Lung (tissue), 12 donors: ENCODE measurements around the gene DNAJC30. TPM values are rescaled to one million over a fixed set of nuclear protein-coding genes. Genes with fewer than 3 reads are reported as not detected.
"Not testable (repeated sequence)": the region's sequence is repeated elsewhere in the genome, so short reads cannot be mapped to it uniquely, and the experiment has no call there.

ENCODE experiments used
- ATAC-seq: fragments of 200-7000 bp; cut with Tn5 transposase; one replicate; pipeline ENCODE4 v1.9.1; 2020; ENCODE audit warnings: moderate number of reproducible peaks; ENCODE audit not compliant: insufficient read depth, low FRiP score
- DNase-seq, 3 donors: peaks; one replicate each; pipeline ENCODE4 v3.0.0-alpha.2; 2013 to 2017
- H3K27ac ChIP-seq, 2 donors: one replicate each; pipeline ENCODE4 v1.5.1; 2013; ENCODE audit warnings: mild to moderate bottlenecking in 2 of 2, moderate library complexity in 2 of 2, control low read depth in 1 of 2, inconsistent platforms in 1 of 2, low read depth in 1 of 2, low read length in 1 of 2
- H3K27me3 ChIP-seq, 3 donors: one replicate each; pipeline ENCODE4 v1.5.1; 2013; ENCODE audit warnings: low read length in 2 of 3; ENCODE audit not compliant: control insufficient read depth in 3 of 3, insufficient read depth in 3 of 3
- H3K36me3 ChIP-seq, 4 donors: one replicate each; pipeline ENCODE4 v1.5.1; 2013; ENCODE audit warnings: low read length in 4 of 4, mild to moderate bottlenecking in 1 of 4, moderate library complexity in 1 of 4; ENCODE audit not compliant: control insufficient read depth in 4 of 4, insufficient read depth in 4 of 4
- H3K4me1 ChIP-seq, 5 donors: one replicate each; pipeline ENCODE4 v1.5.1; 2013; ENCODE audit warnings: low read length in 5 of 5, mild to moderate bottlenecking in 2 of 5, moderate library complexity in 1 of 5; ENCODE audit not compliant: control insufficient read depth in 5 of 5, insufficient read depth in 5 of 5
- H3K4me3 ChIP-seq: one replicate; pipeline ENCODE4 v1.5.1; 2013; ENCODE audit warnings: mild to moderate bottlenecking, control low read depth, moderate library complexity
- H3K9ac ChIP-seq, 2 donors: one replicate each; pipeline ENCODE4 v1.5.1; 2013; ENCODE audit warnings: low read length in 2 of 2, control low read depth in 1 of 2; ENCODE audit not compliant: insufficient read depth in 1 of 2
- H3K9me3 ChIP-seq, 4 donors: one replicate each; pipeline ENCODE4 v1.5.1; 2013; ENCODE audit warnings: low read length in 3 of 4, mild to moderate bottlenecking in 1 of 4, moderate library complexity in 1 of 4; ENCODE audit not compliant: control insufficient read depth in 4 of 4, insufficient read depth in 3 of 4
- CTCF ChIP-seq: IDR thresholded peaks from 2 replicates; pipeline ENCODE4 v1.5.1; 2012; ENCODE audit warnings: mild to moderate bottlenecking; ENCODE audit errors: control extremely low read depth, extremely low read depth
- WGBS, 2 donors: extraction: QIAGEN DNeasy Blood & Tissue Kit; methylation state at CpG; one replicate each; pipeline ENCODE4 v1.1.7; 2013; 5-methylcytosine and 5-hydroxymethylcytosine counted together
- polyA plus RNA-seq, 2 donors: library from polyadenylated mRNA; stranded (reverse); fragments of 200-250 nt; gene quantifications; one replicate each; pipeline ENCODE4 v1.2.1, GENCODE V29; 2013
- total RNA-seq, 2 donors: library from RNA; depleted of rRNA in 1 of 2; stranded (reverse); fragments of >200 nt in 1 of 2; gene quantifications; one replicate each; pipeline ENCODE4 v1.2.1, GENCODE V29; 2014 to 2021
- donor health status: control.
- donor health status: control.
- donor health status: Bipolar disorder and iron deficiency.
- donor health status: healthy.
- donor health status: DM: yes; HTN: yes; CAD: no.

DNAJC30 gene
- total and polyA plus RNA-seq, 4 donors = 5.3 to 14.4 (median 9.1) TPM

GRCh38 chr7:73717025-73717807, 34.0 kb upstream of the DNAJC30 start:
- no peaks in the 10 kb centered on the region for H3K36me3 ChIP-seq
- no peak overlapping the region for H3K9ac ChIP-seq
- 63 to 74% methylated on average over 13 of the region's 13 CpGs for WGBS, 2 donors

GRCh38 chr7:73716318-73716890, 33.2 kb upstream of the DNAJC30 start:
- Histone ChIP-seq H3K9ac (no peak overlapping the region), H3K27me3 (no peaks in the 10 kb centered on the region), H3K27ac (no peak overlapping the region), H3K4me3 (no peak overlapping the region), H3K9me3 (no peaks in the 10 kb centered on the region), H3K4me1 (peaks cover 0 to 20% (median 13%) of the 10 kb centered on the region in 5 donors), H3K36me3 (no peaks in the 10 kb centered on the region)
- WGBS, 2 donors = 63 to 74% methylated on average over 4 of the region's 4 CpGs
- DNase-seq (no peak), ATAC-seq (no peak)
- no peak for TF ChIP-seq CTCF

More at GRCh38 chr7:73717025-73717807, 34.0 kb upstream of the DNAJC30 start:
- TF ChIP-seq CTCF = no peak
- Histone ChIP-seq H3K27ac (no peak overlapping the region), H3K27me3 (no peaks in the 10 kb centered on the region), H3K9me3 (no peaks in the 10 kb centered on the region), H3K4me1 (peaks cover 0 to 21% (median 13%) of the 10 kb centered on the region in 5 donors), H3K4me3 (no peak overlapping the region)
- peak in 1 of 3 donors; percentile 31 for DNase-seq
- no peak for ATAC-seq

- ATAC-seq (no peak), DNase-seq (peak; percentile 25 to 43 (median 42))
- Histone ChIP-seq H3K9ac (no peak overlapping the region), H3K36me3 (no peaks in the 10 kb centered on the region), H3K9me3 (no peaks in the 10 kb centered on the region), H3K27ac (no peak overlapping the region), H3K27me3 (no peaks in the 10 kb centered on the region), H3K4me3 (no peak overlapping the region), H3K4me1 (peaks cover 0 to 20% (median 13%) of the 10 kb centered on the region in 5 donors)
- 45 to 66% methylated on average over 16 of the region's 16 CpGs for WGBS, 2 donors
- TF ChIP-seq CTCF = no peak
Observed at GRCh38 chr7:73715648-73716317, 32.5 kb upstream of the DNAJC30 start.

GRCh38 chr7:73713319-73713718, 30.1 kb upstream of the DNAJC30 start:
- H3K36me3 ChIP-seq, H3K9ac ChIP-seq, ATAC-seq, H3K27me3 ChIP-seq, H3K9me3 ChIP-seq, H3K27ac ChIP-seq, DNase-seq, H3K4me3 ChIP-seq: not testable (repeated sequence)
- 93 to 98% methylated on average over 6 of the region's 6 CpGs for WGBS, 2 donors
- peaks cover 0 to 14% (median 8%) of the 10 kb centered on the region in 5 donors for H3K4me1 ChIP-seq
